HL-60 (cell line): ENCODE results near the gene ZNF382.

Experiments
- CTCF ChIP-seq: IDR thresholded peaks from one replicate; pipeline ENCODE4 v1.5.1; 2011; ENCODE audit warnings: low read length, control low read depth, inconsistent platforms; ENCODE audit not compliant: insufficient read depth
- GABPA ChIP-seq: IDR thresholded peaks from 2 replicates; pipeline ENCODE4 v1.6.1; 2012; ENCODE audit warnings: low read depth
- POLR2AphosphoS5 ChIP-seq: IDR thresholded peaks from 2 replicates; pipeline ENCODE4 v1.6.1; 2012; ENCODE audit warnings: low read depth
- REST ChIP-seq: IDR thresholded peaks from 2 replicates; pipeline ENCODE4 v1.6.1; 2012; ENCODE audit warnings: low read depth; ENCODE audit not compliant: insufficient replicate concordance
- SPI1 ChIP-seq: IDR thresholded peaks from 2 replicates; pipeline ENCODE4 v1.6.1; 2012; ENCODE audit warnings: low read depth, mild to moderate bottlenecking, borderline replicate concordance

GRCh38 chr19:36679455-36679854, 74.3 kb downstream of the ZNF382 start:
- TF ChIP-seq CTCF (no peak), REST (no peak), POLR2AphosphoS5 (no peak), SPI1 (no peak), GABPA (no peak)
